Memory B cell (primary cell): ENCODE data around the gene MACROD1.

Source experiments
- ATAC-seq: fragments of 150-1000 bp; cut with Tn5 transposase; 2 replicates; pipeline ENCODE4 v1.10.0; 2021; ENCODE audit warnings: low read depth, mild to moderate bottlenecking, moderate library complexity
- DNase-seq, 2 donors: peaks; one replicate each; pipeline ENCODE4 v3.0.0; 2022; ENCODE audit warnings: low spot score in 2 of 2
- H3K27ac Mint-ChIP-seq: one replicate; pipeline ENCODE4 v1.8.0; 2022; ENCODE audit warnings: mild to moderate bottlenecking, moderate library complexity, mixed read lengths
- H3K27me3 Mint-ChIP-seq: one replicate; pipeline ENCODE4 v1.8.0; 2022; ENCODE audit warnings: mixed read lengths
- H3K36me3 Mint-ChIP-seq: one replicate; pipeline ENCODE4 v1.8.0; 2022; ENCODE audit warnings: mild to moderate bottlenecking, mixed read lengths
- H3K4me1 Mint-ChIP-seq: one replicate; pipeline ENCODE4 v1.8.0; 2022; ENCODE audit warnings: mixed read lengths
- H3K4me3 Mint-ChIP-seq: one replicate; pipeline ENCODE4 v1.8.0; 2022; ENCODE audit warnings: mild to moderate bottlenecking, moderate library complexity, mixed read lengths
- H3K9me3 Mint-ChIP-seq: one replicate; pipeline ENCODE4 v1.8.0; 2022; ENCODE audit warnings: mixed read lengths

MACROD1 gene

GRCh38 chr11:64109332-64109731 is 56.6 kb downstream of the MACROD1 start:
- no peaks in the 10 kb centered on the region for H3K27me3 Mint-ChIP-seq
- no peak overlapping the region for H3K4me3 Mint-ChIP-seq
- H3K4me1 Mint-ChIP-seq, result no peaks in the 10 kb centered on the region
- H3K9me3 Mint-ChIP-seq, result no peaks in the 10 kb centered on the region
- H3K27ac Mint-ChIP-seq, result no peak overlapping the region
- DNase-seq (no peak), ATAC-seq (no peak)
- H3K36me3 Mint-ChIP-seq, result no peaks in the 10 kb centered on the region

GRCh38 chr11:64107303-64107702 is 58.6 kb downstream of the MACROD1 start:
- Mint-ChIP-seq H3K27me3 (no peaks in the 10 kb centered on the region), H3K27ac (no peak overlapping the region), H3K4me1 (no peaks in the 10 kb centered on the region), H3K4me3 (no peak overlapping the region), H3K9me3 (no peaks in the 10 kb centered on the region), H3K36me3 (no peaks in the 10 kb centered on the region)
- DNase-seq, result no peak
- peak; percentile 60 for ATAC-seq

GRCh38 chr11:64104632-64105031 is 61.3 kb downstream of the MACROD1 start:
- H3K27ac Mint-ChIP-seq, result no peak overlapping the region

GRCh38 chr11:64103277-64103985 is 62.5 kb downstream of the MACROD1 start:
- H3K9me3 Mint-ChIP-seq, result no peaks in the 10 kb centered on the region
- H3K4me1 Mint-ChIP-seq, result peaks cover 6% of the 10 kb centered on the region
- H3K4me3 Mint-ChIP-seq, result no peak overlapping the region
- ATAC-seq (no peak), DNase-seq (no peak)
- H3K27ac Mint-ChIP-seq, result no peak overlapping the region
- peaks cover 6% of the 10 kb centered on the region for H3K27me3 Mint-ChIP-seq
- H3K36me3 Mint-ChIP-seq, result peaks cover 2% of the 10 kb centered on the region

More at GRCh38 chr11:64104632-64105031, 61.3 kb downstream of the MACROD1 start:
- H3K9me3 Mint-ChIP-seq, result no peaks in the 10 kb centered on the region
- DNase-seq (no peak), ATAC-seq (no peak)
- H3K4me1 Mint-ChIP-seq, result peaks cover 1% of the 10 kb centered on the region
- H3K27me3 Mint-ChIP-seq, result peaks cover under 1% of the 10 kb centered on the region
- no peak overlapping the region for H3K4me3 Mint-ChIP-seq
- no peaks in the 10 kb centered on the region for H3K36me3 Mint-ChIP-seq

- DNase-seq (no peak), ATAC-seq (no peak)
- no peak overlapping the region for H3K27ac Mint-ChIP-seq
- H3K4me3 Mint-ChIP-seq, result no peak overlapping the region
- peaks cover 8% of the 10 kb centered on the region for H3K27me3 Mint-ChIP-seq
- H3K36me3 Mint-ChIP-seq, result peaks cover 2% of the 10 kb centered on the region
- H3K4me1 Mint-ChIP-seq, result peaks cover 6% of the 10 kb centered on the region
- H3K9me3 Mint-ChIP-seq, result no peaks in the 10 kb centered on the region
Measured at GRCh38 chr11:64102005-64102738, 63.7 kb downstream of the MACROD1 start.

GRCh38 chr11:64101461-64101860 is 64.5 kb downstream of the MACROD1 start:
- DNase-seq, result no peak
- H3K27ac Mint-ChIP-seq, result no peak overlapping the region
- H3K9me3 Mint-ChIP-seq, result no peaks in the 10 kb centered on the region
- H3K36me3 Mint-ChIP-seq, result peaks cover 2% of the 10 kb centered on the region
- ATAC-seq, result no peak
- H3K27me3 Mint-ChIP-seq, result peaks cover 10% of the 10 kb centered on the region
- H3K4me3 Mint-ChIP-seq, result no peak overlapping the region
- H3K4me1 Mint-ChIP-seq, result peaks cover 6% of the 10 kb centered on the region

GRCh38 chr11:64100782-64101353 is 65.0 kb downstream of the MACROD1 start:
- Mint-ChIP-seq H3K9me3 (no peaks in the 10 kb centered on the region), H3K27me3 (peaks cover 10% of the 10 kb centered on the region), H3K4me3 (no peak overlapping the region), H3K4me1 (peaks cover 6% of the 10 kb centered on the region), H3K36me3 (peaks cover 2% of the 10 kb centered on the region), H3K27ac (no peak overlapping the region)
- ATAC-seq (no peak), DNase-seq (no peak)

- Mint-ChIP-seq H3K27ac (no peak overlapping the region), H3K27me3 (peaks cover 10% of the 10 kb centered on the region), H3K9me3 (no peaks in the 10 kb centered on the region), H3K36me3 (peaks cover 2% of the 10 kb centered on the region), H3K4me3 (no peak overlapping the region), H3K4me1 (peaks cover 6% of the 10 kb centered on the region)
- no peak for DNase-seq
- peak; percentile 47 for ATAC-seq
Measured at GRCh38 chr11:64100360-64100759, 65.6 kb downstream of the MACROD1 start.

- ATAC-seq, result no peak
- Mint-ChIP-seq H3K4me3 (no peak overlapping the region), H3K36me3 (peaks cover 2% of the 10 kb centered on the region), H3K9me3 (no peaks in the 10 kb centered on the region), H3K27ac (no peak overlapping the region), H3K27me3 (peaks cover 10% of the 10 kb centered on the region), H3K4me1 (peaks cover 6% of the 10 kb centered on the region)
- DNase-seq, result no peak
Measured at GRCh38 chr11:64099436-64099835, 66.5 kb downstream of the MACROD1 start.

GRCh38 chr11:64098318-64098831 is 67.5 kb downstream of the MACROD1 start:
- no peak for ATAC-seq
- Mint-ChIP-seq H3K4me1 (peaks cover 6% of the 10 kb centered on the region), H3K27me3 (peaks cover 10% of the 10 kb centered on the region), H3K27ac (no peak overlapping the region), H3K4me3 (no peak overlapping the region), H3K36me3 (peaks cover 2% of the 10 kb centered on the region), H3K9me3 (no peaks in the 10 kb centered on the region)
- no peak for DNase-seq

GRCh38 chr11:64097468-64098317 is 68.2 kb downstream of the MACROD1 start:
- Mint-ChIP-seq H3K4me1 (peaks cover 6% of the 10 kb centered on the region), H3K27me3 (peaks cover 10% of the 10 kb centered on the region), H3K9me3 (no peaks in the 10 kb centered on the region), H3K4me3 (no peak overlapping the region), H3K36me3 (peaks cover 2% of the 10 kb centered on the region), H3K27ac (no peak overlapping the region)
- ATAC-seq (no peak), DNase-seq (no peak)

GRCh38 chr11:64096835-64097234 is 69.1 kb downstream of the MACROD1 start:
- ATAC-seq (no peak), DNase-seq (no peak)
- peaks cover 6% of the 10 kb centered on the region for H3K4me1 Mint-ChIP-seq
- no peak overlapping the region for H3K4me3 Mint-ChIP-seq
- H3K27me3 Mint-ChIP-seq, result peaks cover 10% of the 10 kb centered on the region
- H3K27ac Mint-ChIP-seq, result no peak overlapping the region
- H3K9me3 Mint-ChIP-seq, result no peaks in the 10 kb centered on the region
- peaks cover 2% of the 10 kb centered on the region for H3K36me3 Mint-ChIP-seq

GRCh38 chr11:64095949-64096348 is 70.0 kb downstream of the MACROD1 start:
- H3K9me3 Mint-ChIP-seq, result no peaks in the 10 kb centered on the region
- peaks cover 2% of the 10 kb centered on the region for H3K36me3 Mint-ChIP-seq
- no peak overlapping the region for H3K27ac Mint-ChIP-seq
- H3K4me3 Mint-ChIP-seq, result no peak overlapping the region
- peaks cover 6% of the 10 kb centered on the region for H3K4me1 Mint-ChIP-seq
- H3K27me3 Mint-ChIP-seq, result peaks cover 10% of the 10 kb centered on the region
- DNase-seq, result no peak
- ATAC-seq, result no peak
